22Rv1 (cell line): Measurements from ENCODE around the gene GABRD.

Experiments
- ZFX ChIP-seq: fragments of 450-650 bp; IDR thresholded peaks from 2 replicates; pipeline ENCODE4 v1.6.1; 2017; ENCODE audit warnings: antibody characterized with exemption, borderline replicate concordance
- TF ChIP-seq, protein P1 (sequence below): fragments of 450-650 bp; IDR thresholded peaks from 2 replicates; pipeline ENCODE4 v1.5.1; 2017; ENCODE audit warnings: mild to moderate bottlenecking

DNA sequence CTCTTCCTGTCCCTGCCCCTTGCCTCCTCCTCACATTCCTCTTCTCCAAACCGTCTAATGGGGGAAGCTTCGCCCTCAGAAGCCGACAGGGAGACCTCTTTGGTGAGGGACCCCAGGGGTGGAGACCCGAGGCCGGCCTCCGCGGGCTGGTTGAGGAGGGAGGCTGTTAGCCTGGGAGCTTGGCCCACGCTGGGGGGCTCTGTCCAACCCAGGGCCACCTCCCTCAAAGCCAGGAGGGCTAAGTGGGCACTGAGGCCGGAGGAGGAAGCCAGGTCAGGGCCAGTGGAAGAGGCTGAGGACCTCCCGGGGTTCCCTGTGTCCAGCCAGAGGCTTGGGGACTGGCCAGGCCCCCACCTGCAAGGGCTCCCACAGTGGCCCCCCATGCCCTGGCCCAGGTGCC is 5.3 kb downstream of the GABRD start:
- TF ChIP-seq, protein P1, sequence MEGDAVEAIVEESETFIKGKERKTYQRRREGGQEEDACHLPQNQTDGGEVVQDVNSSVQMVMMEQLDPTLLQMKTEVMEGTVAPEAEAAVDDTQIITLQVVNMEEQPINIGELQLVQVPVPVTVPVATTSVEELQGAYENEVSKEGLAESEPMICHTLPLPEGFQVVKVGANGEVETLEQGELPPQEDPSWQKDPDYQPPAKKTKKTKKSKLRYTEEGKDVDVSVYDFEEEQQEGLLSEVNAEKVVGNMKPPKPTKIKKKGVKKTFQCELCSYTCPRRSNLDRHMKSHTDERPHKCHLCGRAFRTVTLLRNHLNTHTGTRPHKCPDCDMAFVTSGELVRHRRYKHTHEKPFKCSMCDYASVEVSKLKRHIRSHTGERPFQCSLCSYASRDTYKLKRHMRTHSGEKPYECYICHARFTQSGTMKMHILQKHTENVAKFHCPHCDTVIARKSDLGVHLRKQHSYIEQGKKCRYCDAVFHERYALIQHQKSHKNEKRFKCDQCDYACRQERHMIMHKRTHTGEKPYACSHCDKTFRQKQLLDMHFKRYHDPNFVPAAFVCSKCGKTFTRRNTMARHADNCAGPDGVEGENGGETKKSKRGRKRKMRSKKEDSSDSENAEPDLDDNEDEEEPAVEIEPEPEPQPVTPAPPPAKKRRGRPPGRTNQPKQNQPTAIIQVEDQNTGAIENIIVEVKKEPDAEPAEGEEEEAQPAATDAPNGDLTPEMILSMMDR, result no peak
- TF ChIP-seq ZFX, result no peak
